ENCODE measurements around the gene MAP3K12.

MAP3K12 gene

GRCh38 chr12:53533471-53533870, 34.2 kb upstream of the MAP3K12 start:
- Histone ChIP-seq H3K27me3 (ENCODE audit: insufficient read depth, low read length) (no peaks in the 10 kb centered on the region), H3K4me3 (ENCODE audit: low read depth, low read length, poor library complexity, severe bottlenecking) (no peak overlapping the region), H3F3A (ENCODE audit: insufficient read depth, low read length) (no peaks in the 10 kb centered on the region), H3K79me2 (ENCODE audit: insufficient read depth, low read length) (no peaks in the 10 kb centered on the region), H3K27ac (ENCODE audit: low read depth, low read length, poor library complexity, severe bottlenecking) (no peak overlapping the region), H3K4me1 (ENCODE audit: insufficient read depth, low read length, severe bottlenecking) (no peaks in the 10 kb centered on the region), H3K9ac (ENCODE audit: low read length) (no peak overlapping the region), H2AFZ (ENCODE audit: low read length) (no peak overlapping the region), H3K9me3 (ENCODE audit: low read length) (no peaks in the 10 kb centered on the region), H3K4me2 (ENCODE audit: low read length) (no peak overlapping the region), H3K36me3 (ENCODE audit: insufficient read depth, low read length) (peaks cover 54% of the 10 kb centered on the region), H4K20me1 (ENCODE audit: insufficient read depth, low read length) (no peaks in the 10 kb centered on the region), H3K9me2 (ENCODE audit: low read depth, low read length) (no peaks in the 10 kb centered on the region)
- TF ChIP-seq EZH2 (IDR thresholded peaks at IDR 0.05; ENCODE audit: borderline replicate concordance, low read length) (no peak), CTCF (IDR thresholded peaks at IDR 0.05; ENCODE audit: low read length) (no peak)

DNA sequence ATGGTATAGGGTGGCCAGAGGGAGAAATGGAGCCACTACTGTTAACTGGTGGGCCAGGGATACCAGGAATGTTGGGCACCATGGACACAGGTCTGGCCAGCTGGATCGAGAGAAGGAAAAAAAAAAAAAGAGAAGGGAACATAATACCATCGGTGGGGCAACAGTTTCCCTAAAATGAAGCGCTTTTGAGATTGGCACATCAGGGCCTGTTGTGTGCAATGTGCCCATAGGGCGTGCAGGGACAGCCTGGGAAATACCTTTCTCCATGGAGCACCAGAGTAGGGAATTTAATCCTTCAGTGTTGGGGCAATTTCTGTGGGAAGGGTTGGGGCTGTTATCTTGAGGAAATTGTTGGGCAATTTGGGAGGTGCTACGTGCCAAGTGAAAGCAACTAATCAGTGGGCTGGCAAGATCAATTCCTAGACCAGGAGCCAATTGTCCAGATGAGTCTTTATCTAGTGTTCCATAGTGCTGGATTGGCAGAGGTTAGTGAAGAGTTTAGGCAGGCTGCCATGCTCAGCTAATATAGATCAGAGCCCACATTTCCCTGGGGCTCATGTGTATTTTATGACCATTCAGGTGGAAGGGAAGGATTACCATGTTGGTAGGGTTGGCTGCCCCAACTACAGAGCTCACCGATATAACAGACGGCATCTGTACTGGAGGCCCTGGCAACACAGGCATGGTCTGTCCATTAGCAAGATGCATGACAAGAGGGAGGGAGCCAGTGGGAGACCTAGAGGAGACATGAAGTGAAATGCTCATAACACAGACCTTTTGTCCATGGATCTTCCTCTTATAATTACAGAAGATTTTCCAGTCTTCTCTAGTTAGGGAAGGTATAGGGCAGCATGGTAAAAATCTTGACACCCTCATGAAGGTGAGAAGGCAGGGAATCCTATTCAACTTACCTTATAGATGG, 33.5 kb upstream of the MAP3K12 start:
- Histone ChIP-seq H3K27me3 (ENCODE audit: insufficient read depth, low read length) (no peaks in the 10 kb centered on the region), H3K9ac (ENCODE audit: low read length) (no peak overlapping the region), H3K36me3 (ENCODE audit: insufficient read depth, low read length) (peaks cover 54% of the 10 kb centered on the region), H4K20me1 (ENCODE audit: insufficient read depth, low read length) (no peaks in the 10 kb centered on the region), H3K9me3 (ENCODE audit: low read length) (no peaks in the 10 kb centered on the region), H2AFZ (ENCODE audit: low read length) (no peak overlapping the region), H3K79me2 (ENCODE audit: insufficient read depth, low read length) (no peaks in the 10 kb centered on the region), H3K27ac (ENCODE audit: low read depth, low read length, poor library complexity, severe bottlenecking) (no peak overlapping the region), H3K4me2 (ENCODE audit: low read length) (no peak overlapping the region), H3K4me1 (ENCODE audit: insufficient read depth, low read length, severe bottlenecking) (no peaks in the 10 kb centered on the region), H3K9me2 (ENCODE audit: low read depth, low read length) (no peaks in the 10 kb centered on the region), H3K4me3 (ENCODE audit: low read depth, low read length, poor library complexity, severe bottlenecking) (no peak overlapping the region), H3F3A (ENCODE audit: insufficient read depth, low read length) (no peaks in the 10 kb centered on the region)
- TF ChIP-seq EZH2 (IDR thresholded peaks at IDR 0.05; ENCODE audit: borderline replicate concordance, low read length) (no peak), CTCF (IDR thresholded peaks at IDR 0.05; ENCODE audit: low read length) (no peak)

DNA sequence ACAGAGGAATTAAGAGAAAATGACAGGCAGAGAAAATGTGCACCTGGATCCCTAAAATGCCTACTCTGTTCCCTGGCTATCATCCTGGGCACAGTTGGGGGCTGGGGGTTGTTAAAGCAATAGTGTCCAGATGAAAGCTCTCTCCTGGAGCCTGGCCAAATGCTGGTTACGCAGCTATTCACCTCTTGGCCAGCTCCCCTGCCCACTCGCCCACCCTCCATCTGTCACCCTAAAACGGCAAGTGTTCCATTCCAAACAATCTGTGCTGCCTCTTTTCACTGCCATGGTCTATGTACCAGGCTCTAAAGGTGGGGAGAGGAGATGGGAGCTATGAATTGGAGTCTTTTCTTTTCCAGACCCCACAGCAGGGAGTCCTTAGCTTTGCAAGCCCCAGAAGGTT, 32.8 kb upstream of the MAP3K12 start:
- H3K4me2 ChIP-seq (ENCODE audit: low read length) = no peak overlapping the region
- no peak overlapping the region for H3K9ac ChIP-seq (ENCODE audit: low read length)
- no peaks in the 10 kb centered on the region for H3K79me2 ChIP-seq (ENCODE audit: insufficient read depth, low read length)
- no peaks in the 10 kb centered on the region for H4K20me1 ChIP-seq (ENCODE audit: insufficient read depth, low read length)
- no peak overlapping the region for H3K27ac ChIP-seq (ENCODE audit: low read depth, low read length, poor library complexity, severe bottlenecking)
- H2AFZ ChIP-seq (ENCODE audit: low read length) = no peak overlapping the region
- no peaks in the 10 kb centered on the region for H3K27me3 ChIP-seq (ENCODE audit: insufficient read depth, low read length)
- no peaks in the 10 kb centered on the region for H3K9me3 ChIP-seq (ENCODE audit: low read length)
- peaks cover 54% of the 10 kb centered on the region for H3K36me3 ChIP-seq (ENCODE audit: insufficient read depth, low read length)
- H3K9me2 ChIP-seq (ENCODE audit: low read depth, low read length) = no peaks in the 10 kb centered on the region
- H3K4me1 ChIP-seq (ENCODE audit: insufficient read depth, low read length, severe bottlenecking) = no peaks in the 10 kb centered on the region
- no peak for TF ChIP-seq EZH2 (IDR thresholded peaks at IDR 0.05; ENCODE audit: borderline replicate concordance, low read length)
- TF ChIP-seq CTCF (IDR thresholded peaks at IDR 0.05; ENCODE audit: low read length) = no peak
- H3K4me3 ChIP-seq (ENCODE audit: low read depth, low read length, poor library complexity, severe bottlenecking) = no peak overlapping the region
- H3F3A ChIP-seq (ENCODE audit: insufficient read depth, low read length) = no peaks in the 10 kb centered on the region
